Right lobe of liver (tissue), 6 donors: ENCODE measurements around the gene HFM1. TPM values are rescaled to one million over a fixed set of nuclear protein-coding genes. Genes with fewer than 3 reads are reported as not detected.

ENCODE experiments used
- ATAC-seq, 4 donors: fragments of 200-7000 bp; cut with Tn5 transposase; one replicate each; pipeline ENCODE4 v1.9.1; 2020; ENCODE audit warnings: mild to moderate bottlenecking in 4 of 4, moderate library complexity in 4 of 4
- DNase-seq, 3 donors: peaks; one replicate each; pipeline ENCODE4 v3.0.0-alpha.2; 2020
- H3K27ac ChIP-seq, 3 donors: fragments of 200-600 bp; one replicate each; pipeline ENCODE4 v1.8.0; 2022
- H3K27me3 ChIP-seq, 2 donors: fragments of 200-600 bp; one replicate each; pipeline ENCODE4 v1.8.0; 2022
- H3K36me3 ChIP-seq, 4 donors: fragments of 200-600 bp; sonication (generic) in 1 of 4; one replicate each; pipeline versions ENCODE4 v1.5.1 to v1.8.0; 2017 to 2022; ENCODE audit warnings: control low read depth in 1 of 4
- H3K4me1 ChIP-seq, 4 donors: fragments of 200-600 bp; sonication (generic) in 1 of 4; one replicate each; pipeline versions ENCODE4 v1.5.1 to v1.8.0; 2017 to 2022; ENCODE audit warnings: control low read depth in 1 of 4
- H3K4me3 ChIP-seq, 3 donors: fragments of 200-600 bp; one replicate each; pipeline ENCODE4 v1.8.0; 2022
- H3K9me3 ChIP-seq, 4 donors: fragments of 200-600 bp; sonication (generic) in 1 of 4; one replicate each; pipeline versions ENCODE4 v1.5.1 to v1.8.0; 2017 to 2022; ENCODE audit warnings: control low read depth in 1 of 4
- POLR2A ChIP-seq: fragments of 450-650 bp; IDR thresholded peaks from one replicate; pipeline ENCODE4 v1.6.1; 2017; ENCODE audit warnings: antibody characterized with exemption, mild to moderate bottlenecking
- WGBS: methylation state at CpG from one replicate; pipeline ENCODE4 v1.1.6; 2018; ENCODE audit warnings: low coverage, low lambda C conversion rate; ENCODE audit not compliant: insufficient coverage; ENCODE audit errors: missing lambda C conversion rate; 5-methylcytosine and 5-hydroxymethylcytosine counted together
- intact Hi-C, 2 donors: fragments of 100-400 bp; cut with DNase I; formaldehyde crosslinking; loops; one replicate each; pipeline versions ENCODE4 v1.11.2 to v1.14.1; 2022
- total RNA-seq, 6 experiments: library from RNA; depleted of rRNA in 2 of 6; stranded (reverse); fragments of >200 nt in 2 of 6; fragmentation: NEBNext Ultra II Directional in 3 of 6; extraction: Animal tissue kit (Norgen Biotek cat#: 25700) in 3 of 6; gene quantifications; one replicate each; pipeline versions ENCODE4 v1.1.0 to v1.2.4, GENCODE V29; 2016 to 2023
- TF ChIP-seq, protein P1 (sequence below), 4 donors: fragments of 200-600 bp in 3 of 4; fragments of 450-650 bp in 1 of 4; IDR thresholded peaks; one replicate each; pipeline versions ENCODE4 v1.5.1 to v1.8.0; 2016 to 2022; ENCODE audit warnings: antibody characterized with exemption in 4 of 4, mild to moderate bottlenecking in 2 of 4
- donor health status: DM: no; HTN: yes; CAD: no.
- donor health status: DM: no; HTN: no; CAD: no.
- donor health status: DM: no; HTN: no; CAD: no.
- donor health status: DM: no; HTN: yes; CAD: no.
- donor health status: DM: no; HTN: yes; CAD: no.

HFM1 gene
- total RNA-seq, 6 experiments from 2014 or later = 0.07 to 0.35 TPM; not detected in 4

- Histone ChIP-seq H3K27me3 (no peaks in the 10 kb centered on the region), H3K27ac (no peak overlapping the region), H3K4me3 (no peak overlapping the region), H3K36me3 (no peaks in the 10 kb centered on the region), H3K4me1 (no peaks in the 10 kb centered on the region), H3K9me3 (no peaks in the 10 kb centered on the region)
- TF ChIP-seq POLR2A = no peak
- intact Hi-C loops = no loop called here
- ATAC-seq (no peak), DNase-seq (no peak)
Measured at GRCh38 chr1:91243171-91243570, 161.5 kb downstream of the HFM1 start.

DNA sequence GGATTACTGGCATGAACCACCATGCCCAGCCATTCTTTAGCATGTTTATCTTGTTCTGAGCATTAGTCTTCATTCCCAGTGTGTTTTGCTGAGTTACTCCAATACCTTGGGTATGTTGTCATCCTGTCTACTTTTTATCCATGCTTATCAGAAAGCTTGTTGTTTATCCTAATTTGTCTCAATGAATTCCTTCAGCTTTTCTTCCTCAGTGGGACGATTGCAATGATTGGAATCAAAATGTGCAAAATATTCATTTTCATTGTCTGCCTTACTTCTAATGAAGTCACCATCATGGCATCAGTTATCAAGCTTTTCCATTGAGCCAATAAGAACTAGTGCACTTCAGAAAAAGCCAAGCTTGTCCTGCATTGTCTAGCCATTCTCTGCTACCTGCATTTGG is 170.5 kb downstream of the HFM1 start:
- no peak overlapping the region for H3K4me3 ChIP-seq
- no peak for DNase-seq
- no peaks in the 10 kb centered on the region for H3K4me1 ChIP-seq
- H3K27ac ChIP-seq = no peak overlapping the region
- WGBS = 16% methylated on average over 1 of the region's 1 CpG
- no peak for ATAC-seq
- intact Hi-C loops = no loop called here
- H3K9me3 ChIP-seq = no peaks in the 10 kb centered on the region
- TF ChIP-seq POLR2A = no peak
- TF ChIP-seq, protein P1, sequence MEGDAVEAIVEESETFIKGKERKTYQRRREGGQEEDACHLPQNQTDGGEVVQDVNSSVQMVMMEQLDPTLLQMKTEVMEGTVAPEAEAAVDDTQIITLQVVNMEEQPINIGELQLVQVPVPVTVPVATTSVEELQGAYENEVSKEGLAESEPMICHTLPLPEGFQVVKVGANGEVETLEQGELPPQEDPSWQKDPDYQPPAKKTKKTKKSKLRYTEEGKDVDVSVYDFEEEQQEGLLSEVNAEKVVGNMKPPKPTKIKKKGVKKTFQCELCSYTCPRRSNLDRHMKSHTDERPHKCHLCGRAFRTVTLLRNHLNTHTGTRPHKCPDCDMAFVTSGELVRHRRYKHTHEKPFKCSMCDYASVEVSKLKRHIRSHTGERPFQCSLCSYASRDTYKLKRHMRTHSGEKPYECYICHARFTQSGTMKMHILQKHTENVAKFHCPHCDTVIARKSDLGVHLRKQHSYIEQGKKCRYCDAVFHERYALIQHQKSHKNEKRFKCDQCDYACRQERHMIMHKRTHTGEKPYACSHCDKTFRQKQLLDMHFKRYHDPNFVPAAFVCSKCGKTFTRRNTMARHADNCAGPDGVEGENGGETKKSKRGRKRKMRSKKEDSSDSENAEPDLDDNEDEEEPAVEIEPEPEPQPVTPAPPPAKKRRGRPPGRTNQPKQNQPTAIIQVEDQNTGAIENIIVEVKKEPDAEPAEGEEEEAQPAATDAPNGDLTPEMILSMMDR (IDR thresholded peaks at IDR 0.05) = no peak
- H3K27me3 ChIP-seq = no peaks in the 10 kb centered on the region
- H3K36me3 ChIP-seq = no peaks in the 10 kb centered on the region

DNA sequence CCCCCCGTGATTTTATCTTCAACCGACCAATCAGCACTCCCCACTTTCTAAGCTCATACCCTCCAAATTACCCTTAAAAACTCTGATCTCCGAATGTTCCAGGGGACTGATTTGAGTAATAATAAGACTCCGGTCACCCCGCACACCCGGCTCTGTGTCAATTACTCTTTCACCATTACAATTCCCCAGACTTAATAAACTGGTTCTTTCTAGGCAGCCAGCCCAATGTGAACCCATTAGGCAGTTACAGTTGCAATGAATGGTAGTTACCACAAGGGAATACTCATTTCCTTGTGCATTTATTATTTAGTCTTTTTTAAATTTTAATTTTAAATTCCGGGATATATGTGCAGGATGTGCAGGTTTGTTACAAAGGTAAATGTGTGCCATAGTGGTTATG is 177.9 kb downstream of the HFM1 start:
- WGBS = 96% methylated on average over 7 of the region's 7 CpGs
- Histone ChIP-seq H3K36me3 (no peaks in the 10 kb centered on the region), H3K27ac (no peak overlapping the region), H3K4me1 (no peaks in the 10 kb centered on the region), H3K4me3 (no peak overlapping the region), H3K27me3 (no peaks in the 10 kb centered on the region), H3K9me3 (no peaks in the 10 kb centered on the region)
- no peak for ATAC-seq
- DNase-seq = no peak
- TF ChIP-seq, protein P1 (IDR thresholded peaks at IDR 0.05) = no peak
- TF ChIP-seq POLR2A = no peak
- intact Hi-C loops = no loop called here

- ATAC-seq = peak; percentile 18 to 69 (median 46)
Measured at GRCh38 chr1:91224878-91225277, 179.8 kb downstream of the HFM1 start.

DNA sequence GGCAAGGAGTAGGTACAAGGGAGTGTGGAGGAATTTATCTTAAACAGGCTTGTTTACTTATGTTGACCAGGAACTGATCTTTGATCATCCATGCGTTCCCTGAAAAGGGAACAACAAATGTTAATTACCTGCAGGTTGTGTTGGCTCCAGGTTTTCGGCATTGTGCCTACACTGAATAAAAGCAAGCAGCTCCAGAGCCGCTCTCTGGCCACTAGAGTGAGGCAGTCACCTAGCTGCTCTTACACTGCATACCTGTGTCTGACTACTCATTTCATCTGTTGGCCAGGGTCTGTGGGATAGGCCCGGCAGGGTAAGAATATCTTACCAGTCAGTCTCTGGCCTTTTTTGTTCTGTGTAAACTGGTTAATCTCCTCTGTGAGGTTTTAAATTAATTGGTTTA is 183.6 kb downstream of the HFM1 start:
- no peak for ATAC-seq
- Histone ChIP-seq H3K4me3 (no peak overlapping the region), H3K27me3 (no peaks in the 10 kb centered on the region), H3K36me3 (no peaks in the 10 kb centered on the region), H3K4me1 (no peaks in the 10 kb centered on the region), H3K9me3 (no peaks in the 10 kb centered on the region), H3K27ac (no peak overlapping the region)
- DNase-seq = no peak
- intact Hi-C loops = no loop called here
- WGBS = 77% methylated on average over 3 of the region's 4 CpGs
- TF ChIP-seq POLR2A = no peak

More at GRCh38 chr1:91224878-91225277, 179.8 kb downstream of the HFM1 start:
- no peaks in the 10 kb centered on the region for H3K36me3 ChIP-seq
- no peak overlapping the region for H3K27ac ChIP-seq
- no peaks in the 10 kb centered on the region for H3K4me1 ChIP-seq
- DNase-seq = no peak
- WGBS = 32% methylated on average over 4 of the region's 4 CpGs
- no peaks in the 10 kb centered on the region for H3K27me3 ChIP-seq
- intact Hi-C loops = no loop called here
- TF ChIP-seq POLR2A = no peak
- TF ChIP-seq, protein P1 (IDR thresholded peaks at IDR 0.05) = no peak
- no peaks in the 10 kb centered on the region for H3K9me3 ChIP-seq
- no peak overlapping the region for H3K4me3 ChIP-seq

- Histone ChIP-seq H3K4me1 (no peaks in the 10 kb centered on the region), H3K36me3 (no peaks in the 10 kb centered on the region), H3K9me3 (no peaks in the 10 kb centered on the region), H3K4me3 (no peak overlapping the region), H3K27me3 (no peaks in the 10 kb centered on the region), H3K27ac (no peak overlapping the region)
- no peak for DNase-seq
- TF ChIP-seq, protein P1 (IDR thresholded peaks at IDR 0.05) = no peak
- TF ChIP-seq POLR2A = no peak
- WGBS = 56% methylated on average over 6 of the region's 8 CpGs
- no peak for ATAC-seq
- intact Hi-C loops = no loop called here
Measured at GRCh38 chr1:91217911-91218310, 186.7 kb downstream of the HFM1 start.
